Neural crest cell (in vitro differentiated cells): ENCODE measurements around the gene SERPINA12. TPM values are rescaled to one million over a fixed set of nuclear protein-coding genes. Genes with fewer than 3 reads are reported as not detected.
A peak's percentile ranks its signal among the peaks of the same experiment; 100 is the strongest.
"Not testable (repeated sequence)": the region's sequence is repeated elsewhere in the genome, so short reads cannot be mapped to it uniquely, and the experiment has no call there.

Experiments used
- DNase-seq: peaks from one replicate; pipeline ENCODE4 v3.0.0; 2021; ENCODE audit warnings: low read depth, mixed read lengths, low spot score
- H3K27ac Mint-ChIP-seq: one replicate; pipeline ENCODE4 v1.8.0; 2021; ENCODE audit warnings: mild to moderate bottlenecking, mixed read lengths; ENCODE audit not compliant: unreplicated experiment
- H3K27me3 Mint-ChIP-seq: 2 replicates; pipeline ENCODE4 v1.8.0; 2021; ENCODE audit warnings: low read depth, mild to moderate bottlenecking, mixed read lengths
- H3K36me3 Mint-ChIP-seq: 2 replicates; pipeline ENCODE4 v1.8.0; 2021; ENCODE audit warnings: low read depth, mild to moderate bottlenecking, mixed read lengths
- H3K4me1 Mint-ChIP-seq: 2 replicates; pipeline ENCODE4 v1.8.0; 2021; ENCODE audit warnings: mixed read lengths
- H3K4me3 Mint-ChIP-seq: one replicate; pipeline ENCODE4 v1.8.0; 2021; ENCODE audit warnings: mild to moderate bottlenecking, mixed read lengths
- H3K9me3 Mint-ChIP-seq: 2 replicates; pipeline ENCODE4 v1.8.0; 2021; ENCODE audit warnings: mixed read lengths
- CTCF ChIP-seq: fragments of 200-600 bp; sonication (generic); conservative IDR thresholded peaks from 2 replicates; pipeline ENCODE4 v1.5.0; 2021; ENCODE audit warnings: antibody characterized with exemption, mild to moderate bottlenecking
- total RNA-seq: library from RNA; stranded (reverse); gene quantifications from 2 replicates; pipeline ENCODE4 v1.2.1, GENCODE V29; 2021

The SERPINA12 gene
- total RNA-seq, 1 donor from 2014 or later, result not detected

GRCh38 chr14:94485944-94486841, 23.1 kb downstream of the SERPINA12 start:
- Mint-ChIP-seq H3K4me3 (peak overlapping the region; percentile 67), H3K4me1 (peaks cover 11% of the 10 kb centered on the region), H3K9me3 (no peaks in the 10 kb centered on the region), H3K27me3 (peaks cover 15% of the 10 kb centered on the region), H3K27ac (peak overlapping the region; percentile 89), H3K36me3 (no peaks in the 10 kb centered on the region)
- DNase-seq, result peak; percentile 81
- peak; percentile 100 for TF ChIP-seq CTCF

DNA sequence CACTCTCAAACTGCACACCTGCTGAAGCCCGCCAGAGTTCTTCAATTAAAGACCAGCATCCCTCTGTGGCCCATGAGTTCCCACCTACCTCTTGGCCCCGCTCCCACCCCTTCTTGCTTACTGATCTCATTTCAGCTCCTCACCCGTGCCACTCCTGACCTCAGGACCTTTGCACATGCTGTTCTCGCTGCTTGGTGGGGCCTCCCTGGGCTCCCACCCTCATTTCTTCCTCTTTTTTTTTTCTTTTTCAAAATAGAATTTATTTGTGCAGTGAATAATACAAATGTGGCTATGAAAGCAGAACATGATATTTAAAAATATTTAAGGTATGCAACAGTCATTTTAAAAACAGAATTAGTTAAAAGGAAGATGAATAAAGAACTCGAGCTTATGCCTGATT, 24.8 kb downstream of the SERPINA12 start:
- peaks cover 11% of the 10 kb centered on the region for H3K4me1 Mint-ChIP-seq
- H3K27me3 Mint-ChIP-seq, result peaks cover 15% of the 10 kb centered on the region
- DNase-seq, result no peak
- H3K4me3 Mint-ChIP-seq, result no peak overlapping the region
- no peak for TF ChIP-seq CTCF
- no peaks in the 10 kb centered on the region for H3K36me3 Mint-ChIP-seq
- H3K9me3 Mint-ChIP-seq, result no peaks in the 10 kb centered on the region
- H3K27ac Mint-ChIP-seq, result no peak overlapping the region

DNA sequence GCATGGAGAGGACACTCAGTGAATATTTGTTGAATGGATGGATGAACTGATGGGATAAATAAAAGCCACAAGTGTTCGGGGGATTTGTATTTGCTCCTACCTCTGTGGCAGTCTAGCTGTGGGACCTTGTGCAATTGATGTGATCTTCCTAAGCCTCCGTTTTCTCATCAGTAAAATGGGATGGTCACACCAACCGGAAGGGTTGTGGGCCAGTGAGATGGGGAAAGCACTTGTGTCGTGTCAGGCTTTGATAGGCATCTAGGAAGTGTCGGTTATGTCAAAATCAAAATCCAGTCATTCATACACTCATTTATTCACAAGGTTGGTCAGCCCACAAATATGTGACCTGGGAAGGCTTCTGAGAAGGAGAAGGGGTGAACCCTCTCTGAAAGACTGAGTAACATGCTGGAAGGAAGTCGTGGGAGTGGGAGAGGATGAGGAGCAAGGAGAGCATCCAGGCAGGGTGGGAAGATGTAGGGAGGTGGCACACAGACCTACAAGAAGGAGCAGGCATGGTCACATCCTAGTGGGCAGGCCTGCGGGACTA, 25.5 kb downstream of the SERPINA12 start:
- Mint-ChIP-seq H3K9me3 (peaks cover 3% of the 10 kb centered on the region), H3K27me3 (peaks cover 15% of the 10 kb centered on the region)
- no peak for DNase-seq

GRCh38 chr14:94483071-94483451, 26.2 kb downstream of the SERPINA12 start:
- H3K36me3 Mint-ChIP-seq, result no peaks in the 10 kb centered on the region
- peaks cover 11% of the 10 kb centered on the region for H3K27me3 Mint-ChIP-seq
- no peak for TF ChIP-seq CTCF
- H3K4me1 Mint-ChIP-seq, result peaks cover 11% of the 10 kb centered on the region
- peaks cover 6% of the 10 kb centered on the region for H3K9me3 Mint-ChIP-seq
- DNase-seq, result no peak
- H3K27ac Mint-ChIP-seq, result no peak overlapping the region
- H3K4me3 Mint-ChIP-seq, result no peak overlapping the region

More for the DNA sequence above, 25.5 kb downstream of the SERPINA12 start:
- Mint-ChIP-seq H3K27ac (no peak overlapping the region), H3K36me3 (no peaks in the 10 kb centered on the region), H3K4me3 (no peak overlapping the region), H3K4me1 (peaks cover 11% of the 10 kb centered on the region)
- TF ChIP-seq CTCF, result no peak

- H3K9me3 Mint-ChIP-seq, H3K4me3 Mint-ChIP-seq, DNase-seq, H3K36me3 Mint-ChIP-seq, H3K27ac Mint-ChIP-seq: not testable (repeated sequence)
- H3K4me1 Mint-ChIP-seq, result peaks cover 11% of the 10 kb centered on the region
- H3K27me3 Mint-ChIP-seq, result peaks cover 11% of the 10 kb centered on the region
These were observed 26.9 kb downstream of the SERPINA12 start for GRCh38 chr14:94482132-94483070.
